Activated CD8-positive, alpha-beta T cell treated with anti-CD3 and anti-CD28 coated beads for 36 hours (primary cell): ENCODE measurements around the gene DLG2. TPM values are rescaled to one million over a fixed set of nuclear protein-coding genes. Genes with fewer than 3 reads are reported as not detected.

Experiments
- ATAC-seq: fragments of 200-7000 bp; cut with Tn5 transposase; one replicate; pipeline ENCODE4 v1.10.0; 2021; ENCODE audit warnings: mild to moderate bottlenecking, moderate library complexity
- CTCF ChIA-PET: fragments of 350-600 bp; sonication (Branson Sonifier 250); formaldehyde crosslinking; loops from one replicate; lab custom pipeline; 2021; ENCODE audit warnings: antibody characterized with exemption; lab: Charles Lee
- POLR2A ChIA-PET: fragments of 350-600 bp; sonication (Branson Sonifier 250); formaldehyde crosslinking; loops from one replicate; lab custom pipeline; 2021; ENCODE audit warnings: antibody characterized with exemption; lab: Charles Lee
- DNase-seq: peaks from one replicate; pipeline ENCODE4 v3.0.0-alpha.2; 2020
- H3K27ac Mint-ChIP-seq: one replicate; pipeline ENCODE4 v1.8.0; 2021; ENCODE audit warnings: mild to moderate bottlenecking, mixed read lengths
- H3K27me3 Mint-ChIP-seq: one replicate; pipeline ENCODE4 v1.8.0; 2021; ENCODE audit warnings: mixed read lengths
- H3K36me3 Mint-ChIP-seq: one replicate; pipeline ENCODE4 v1.8.0; 2021; ENCODE audit warnings: low read depth, mixed read lengths
- H3K4me1 Mint-ChIP-seq: one replicate; pipeline ENCODE4 v1.8.0; 2021; ENCODE audit warnings: low read depth, mixed read lengths
- H3K4me3 Mint-ChIP-seq: one replicate; pipeline ENCODE4 v1.8.0; 2021; ENCODE audit warnings: mild to moderate bottlenecking, moderate library complexity, mixed read lengths
- H3K9me3 Mint-ChIP-seq: one replicate; pipeline ENCODE4 v1.8.0; 2021; ENCODE audit warnings: mixed read lengths
- CTCF ChIP-seq: fragments of 200-600 bp; IDR thresholded peaks from one replicate; pipeline ENCODE4 v1.8.0; 2022; ENCODE audit warnings: antibody characterized with exemption, mild to moderate bottlenecking
- intact Hi-C: fragments of 100-400 bp; cut with micrococcal nuclease; formaldehyde crosslinking; loops from one replicate; pipeline ENCODE4 v1.10.0; 2022
- total RNA-seq, 2 experiments: library from RNA; stranded (reverse); gene quantifications; one replicate each; pipeline ENCODE4 v1.2.3, GENCODE V29; 2021

Gene DLG2
- total RNA-seq, 2 experiments from 2014 or later, result 2.2 to 2.6 TPM

GRCh38 chr11:84757711-84758110, 869.4 kb downstream of the DLG2 start:
- Mint-ChIP-seq H3K9me3 (peaks cover 5% of the 10 kb centered on the region), H3K36me3 (no peaks in the 10 kb centered on the region), H3K27me3 (no peaks in the 10 kb centered on the region), H3K4me1 (no peaks in the 10 kb centered on the region), H3K27ac (no peak overlapping the region), H3K4me3 (no peak overlapping the region)
- no peak for ATAC-seq
- intact Hi-C loops, result no loop called here
- POLR2A ChIA-PET, result no interaction called here
- DNase-seq, result no peak
- TF ChIP-seq CTCF, result no peak
- CTCF ChIA-PET, result interaction anchor here (0.7 kb wide), 1 partner anchor 25 kb away, joined by 3 read pairs; no protein-coding TSS in a partner anchor

- POLR2A ChIA-PET, result no interaction called here
- intact Hi-C loops, result no loop called here
- Mint-ChIP-seq H3K9me3 (peaks cover 5% of the 10 kb centered on the region), H3K27ac (no peak overlapping the region), H3K27me3 (no peaks in the 10 kb centered on the region), H3K4me3 (no peak overlapping the region), H3K36me3 (no peaks in the 10 kb centered on the region), H3K4me1 (no peaks in the 10 kb centered on the region)
- DNase-seq (no peak), ATAC-seq (no peak)
- no peak for TF ChIP-seq CTCF
- CTCF ChIA-PET, result no interaction called here
These were observed 875.8 kb downstream of the DLG2 start for GRCh38 chr11:84751371-84751770.

GRCh38 chr11:84747871-84748270, 879.3 kb downstream of the DLG2 start:
- Mint-ChIP-seq H3K4me1 (no peaks in the 10 kb centered on the region), H3K4me3 (no peak overlapping the region), H3K9me3 (peaks cover 8% of the 10 kb centered on the region), H3K36me3 (no peaks in the 10 kb centered on the region), H3K27me3 (no peaks in the 10 kb centered on the region), H3K27ac (no peak overlapping the region)
- ChIA-PET POLR2A (no interaction called here), CTCF (no interaction called here)
- DNase-seq, result no peak
- TF ChIP-seq CTCF, result no peak
- no peak for ATAC-seq
- intact Hi-C loops, result no loop called here

DNA sequence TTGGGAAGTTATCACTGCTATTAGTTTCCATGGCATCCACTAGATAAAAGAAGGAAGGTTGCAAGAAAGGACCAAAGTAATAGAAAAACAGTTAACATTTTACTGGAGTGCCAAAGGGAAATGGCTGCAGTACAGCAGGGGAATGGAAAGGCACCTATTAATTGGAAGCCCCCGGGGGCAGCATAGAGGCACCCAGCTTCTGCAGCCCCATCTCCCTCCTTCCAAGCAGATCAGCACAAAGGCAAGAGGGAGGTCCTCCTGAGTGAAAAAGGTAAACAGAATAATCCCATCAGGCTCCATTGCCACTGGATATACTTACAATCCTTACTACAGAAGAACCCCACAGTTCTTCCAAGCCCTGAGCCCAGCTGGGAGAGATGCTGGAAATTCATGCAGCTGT, 887.1 kb downstream of the DLG2 start:
- no peak for TF ChIP-seq CTCF
- Mint-ChIP-seq H3K36me3 (no peaks in the 10 kb centered on the region), H3K4me1 (no peaks in the 10 kb centered on the region), H3K27ac (no peak overlapping the region), H3K27me3 (no peaks in the 10 kb centered on the region), H3K4me3 (no peak overlapping the region), H3K9me3 (peaks cover 11% of the 10 kb centered on the region)
- ATAC-seq (no peak), DNase-seq (no peak)
- ChIA-PET POLR2A (no interaction called here), CTCF (no interaction called here)
- intact Hi-C loops, result no loop called here

DNA sequence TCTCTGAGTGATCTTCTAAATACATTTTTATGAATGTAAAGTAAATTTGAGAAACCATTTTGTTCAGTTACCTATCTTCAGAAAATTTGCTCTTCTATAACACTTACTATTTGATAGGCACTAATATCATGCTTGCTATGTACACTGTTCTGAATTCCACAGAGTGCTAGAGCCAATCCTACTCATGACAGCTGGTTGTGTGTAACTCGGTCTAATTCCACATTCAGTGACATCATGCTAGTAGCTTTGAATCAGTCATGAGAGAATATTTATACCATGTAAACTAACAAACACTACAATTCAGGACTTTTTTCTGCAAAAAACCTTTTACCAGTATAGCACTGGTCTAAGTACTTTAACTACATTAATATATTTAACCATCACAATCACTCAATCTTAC, 902.9 kb downstream of the DLG2 start:
- no peak for TF ChIP-seq CTCF
- DNase-seq, result no peak
- CTCF ChIA-PET, result interaction anchor here (0.8 kb wide), 1 partner anchor 270 kb away, joined by 3 read pairs; no protein-coding TSS in a partner anchor
- intact Hi-C loops, result no loop called here
- ATAC-seq, result no peak
- Mint-ChIP-seq H3K4me3 (no peak overlapping the region), H3K27me3 (peaks cover 3% of the 10 kb centered on the region), H3K9me3 (peaks cover 8% of the 10 kb centered on the region), H3K4me1 (peaks cover 3% of the 10 kb centered on the region), H3K27ac (no peak overlapping the region), H3K36me3 (no peaks in the 10 kb centered on the region)
- POLR2A ChIA-PET, result no interaction called here
